NCI-H1092 (cell line): ENCODE measurements around the gene CD44.
"Not testable (repeated sequence)": the region's sequence is repeated elsewhere in the genome, so short reads cannot be mapped to it uniquely, and the experiment has no call there.

Source experiments
- DNase-seq: peaks from one replicate; lab custom pipeline; 2025; lab: John Stamatoyannopoulos, UW

Gene CD44

DNA sequence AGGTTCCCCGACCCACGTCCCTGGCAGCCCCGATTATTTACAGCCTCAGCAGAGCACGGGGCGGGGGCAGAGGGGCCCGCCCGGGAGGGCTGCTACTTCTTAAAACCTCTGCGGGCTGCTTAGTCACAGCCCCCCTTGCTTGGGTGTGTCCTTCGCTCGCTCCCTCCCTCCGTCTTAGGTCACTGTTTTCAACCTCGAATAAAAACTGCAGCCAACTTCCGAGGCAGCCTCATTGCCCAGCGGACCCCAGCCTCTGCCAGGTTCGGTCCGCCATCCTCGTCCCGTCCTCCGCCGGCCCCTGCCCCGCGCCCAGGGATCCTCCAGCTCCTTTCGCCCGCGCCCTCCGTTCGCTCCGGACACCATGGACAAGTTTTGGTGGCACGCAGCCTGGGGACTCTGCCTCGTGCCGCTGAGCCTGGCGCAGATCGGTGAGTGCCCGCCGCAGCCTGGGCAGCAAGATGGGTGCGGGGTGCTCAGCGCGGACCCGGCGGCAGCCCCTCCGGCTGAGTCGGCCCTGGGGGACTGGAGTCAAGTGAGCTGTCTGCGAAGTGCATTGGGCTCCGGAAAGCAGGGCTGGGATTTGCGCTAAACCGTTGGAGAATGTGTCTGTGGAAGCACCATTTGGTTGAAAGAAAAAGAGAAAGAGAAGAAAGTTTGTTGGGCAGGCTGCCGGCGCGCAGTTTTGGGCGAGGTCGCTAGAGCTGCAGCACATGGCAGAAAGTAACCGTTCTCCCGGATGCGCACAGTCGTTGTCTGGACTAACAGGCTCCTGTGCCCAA, at the start of gene CD44:
Gene CD44, plus strand, starts transcription at position 229 of the 779 bp plus-strand sequence. Its CDS starts 133 bp downstream, at position 362.
- no peak for DNase-seq

GRCh38 chr11:35089666-35090065, 49.3 kb upstream of the CD44 start:
- no peak for DNase-seq

DNA sequence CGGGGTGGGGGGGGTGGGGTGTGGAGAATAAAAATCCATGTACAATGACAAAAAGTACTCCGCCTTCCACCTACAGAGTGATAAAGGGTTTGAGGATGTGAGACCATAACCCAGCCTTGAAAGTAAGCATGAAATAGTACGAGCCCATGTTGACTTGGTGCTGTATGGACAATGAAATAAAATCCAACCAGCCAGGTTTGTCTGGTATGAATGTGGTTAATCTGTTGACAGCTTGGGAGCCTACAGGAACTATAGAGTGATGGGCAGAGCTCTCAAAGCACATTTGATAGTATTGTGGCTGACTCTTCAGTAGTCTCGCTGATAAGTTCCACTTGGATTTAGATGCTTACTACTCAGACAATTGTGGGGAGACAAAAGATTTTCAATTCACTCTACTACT, 48.8 kb upstream of the CD44 start:
- no peak for DNase-seq

DNA sequence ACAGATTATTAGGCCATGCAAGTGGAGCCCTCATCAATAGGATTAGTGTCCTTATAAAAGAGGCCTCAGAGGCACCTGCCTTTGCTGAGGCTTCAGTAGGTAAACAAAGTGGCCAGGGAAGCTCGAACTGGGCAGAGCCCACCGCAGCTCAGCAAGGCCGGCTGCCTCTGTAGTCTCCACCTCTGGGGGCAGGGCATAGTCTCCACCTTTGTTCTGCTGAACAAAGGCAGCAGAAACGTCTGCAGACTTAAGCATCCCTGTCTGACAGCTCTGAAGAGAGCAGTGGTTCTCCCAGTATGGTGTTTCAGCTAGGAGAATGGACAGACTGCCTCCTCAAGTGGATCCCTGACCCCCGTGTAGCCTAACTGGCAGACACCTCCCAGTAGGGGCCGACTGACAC, 48.0 kb upstream of the CD44 start:
- not testable (repeated sequence) for DNase-seq

DNA sequence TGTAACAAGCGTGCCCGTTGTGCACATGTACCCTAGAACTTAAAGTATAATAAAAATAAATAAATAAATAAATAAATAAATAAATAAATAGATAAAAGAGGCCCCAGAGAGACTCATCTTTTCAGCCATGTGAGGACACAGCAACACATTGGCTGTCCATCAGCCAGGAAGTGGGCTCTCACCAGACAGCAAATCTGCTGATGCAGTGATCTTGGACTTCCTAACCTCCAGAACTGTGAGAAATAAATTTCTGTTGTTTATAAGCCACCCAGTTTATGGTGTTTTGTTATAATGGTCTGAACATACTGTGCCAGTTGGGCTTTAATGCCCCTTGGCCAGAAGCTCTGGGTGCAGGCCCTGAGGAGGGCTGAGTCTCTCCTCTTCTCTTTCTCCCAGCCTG, 42.2 kb upstream of the CD44 start:
- DNase-seq: no peak

DNA sequence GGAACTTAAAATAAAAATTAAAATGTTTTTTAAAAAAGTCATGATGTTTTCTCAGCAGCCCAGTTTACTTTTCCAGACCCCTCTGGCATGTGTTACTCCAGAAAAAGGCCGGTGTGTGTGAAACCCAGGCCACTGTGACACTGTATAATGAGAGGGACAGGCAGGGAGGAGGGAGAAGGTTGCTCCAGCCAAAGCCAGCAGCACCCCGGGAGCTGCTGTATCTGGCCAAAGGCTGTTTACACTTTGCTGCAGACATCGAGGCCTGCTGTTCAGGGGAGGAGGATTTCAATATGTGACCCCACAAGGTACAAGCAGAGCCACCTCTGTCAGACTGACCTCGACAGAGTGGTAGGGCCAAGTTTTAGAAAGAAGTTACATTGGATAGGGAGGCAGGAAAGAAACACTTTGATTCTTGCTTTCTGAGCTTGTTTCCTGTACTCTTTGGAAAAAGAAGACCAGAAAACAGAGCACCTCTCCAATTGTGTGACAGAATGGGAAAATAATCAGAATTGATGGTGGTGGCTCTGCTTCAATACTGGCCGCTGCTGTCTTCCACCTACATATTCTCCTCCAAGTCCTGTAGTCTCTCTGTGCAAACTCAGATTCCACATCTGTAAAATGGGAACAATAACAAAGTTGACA, 41.0 kb upstream of the CD44 start:
- DNase-seq: no peak

GRCh38 chr11:35098855-35099254, 40.1 kb upstream of the CD44 start:
- DNase-seq: no peak

- DNase-seq: no peak
Observed at GRCh38 chr11:35099278-35100012, 39.5 kb upstream of the CD44 start.

- DNase-seq: no peak
Observed at GRCh38 chr11:35100013-35100383, 39.0 kb upstream of the CD44 start.

GRCh38 chr11:35101223-35101622, 37.7 kb upstream of the CD44 start:
- DNase-seq: no peak

GRCh38 chr11:35102267-35102666, 36.7 kb upstream of the CD44 start:
- DNase-seq: no peak

DNA sequence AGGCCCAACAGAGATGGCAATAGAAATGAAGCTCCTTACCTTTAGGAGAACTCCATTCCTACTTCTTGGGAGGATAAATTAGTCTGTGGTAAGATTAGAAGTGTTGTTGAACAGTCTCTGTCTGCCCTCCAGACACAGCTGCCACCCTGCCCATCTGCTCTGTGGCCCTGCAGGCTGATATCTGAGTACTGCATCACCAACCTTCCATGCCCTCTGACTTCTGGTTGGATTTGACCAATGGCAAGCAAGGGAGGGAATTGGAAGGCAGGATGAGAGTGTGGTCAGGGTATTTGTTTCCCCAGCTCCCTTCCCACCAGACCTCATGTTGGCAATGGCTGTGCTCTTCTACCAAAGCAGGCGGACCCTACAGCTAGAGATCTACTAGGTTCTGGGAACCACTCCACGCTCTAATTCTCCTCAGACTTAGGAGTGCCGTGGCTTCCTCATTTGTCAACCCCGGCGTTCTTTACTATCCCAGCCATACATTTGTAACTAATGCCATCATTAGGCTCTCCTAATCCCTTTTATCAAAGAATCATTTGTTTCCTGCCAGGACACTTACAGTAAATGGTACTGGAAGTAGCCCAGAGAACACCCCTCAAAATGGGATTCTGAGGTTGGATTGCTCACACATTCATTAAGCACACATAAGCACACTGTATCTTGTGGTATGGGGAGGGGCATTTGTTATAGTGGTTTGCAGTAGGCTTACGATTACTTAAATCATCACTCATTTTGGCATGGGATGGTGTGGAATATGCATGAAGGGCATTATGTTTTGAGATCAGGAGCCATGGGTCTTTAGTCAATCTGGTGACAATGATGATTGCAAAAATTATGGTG, 35.4 kb upstream of the CD44 start:
- no peak for DNase-seq

GRCh38 chr11:35104655-35105054, 34.3 kb upstream of the CD44 start:
- no peak for DNase-seq

DNA sequence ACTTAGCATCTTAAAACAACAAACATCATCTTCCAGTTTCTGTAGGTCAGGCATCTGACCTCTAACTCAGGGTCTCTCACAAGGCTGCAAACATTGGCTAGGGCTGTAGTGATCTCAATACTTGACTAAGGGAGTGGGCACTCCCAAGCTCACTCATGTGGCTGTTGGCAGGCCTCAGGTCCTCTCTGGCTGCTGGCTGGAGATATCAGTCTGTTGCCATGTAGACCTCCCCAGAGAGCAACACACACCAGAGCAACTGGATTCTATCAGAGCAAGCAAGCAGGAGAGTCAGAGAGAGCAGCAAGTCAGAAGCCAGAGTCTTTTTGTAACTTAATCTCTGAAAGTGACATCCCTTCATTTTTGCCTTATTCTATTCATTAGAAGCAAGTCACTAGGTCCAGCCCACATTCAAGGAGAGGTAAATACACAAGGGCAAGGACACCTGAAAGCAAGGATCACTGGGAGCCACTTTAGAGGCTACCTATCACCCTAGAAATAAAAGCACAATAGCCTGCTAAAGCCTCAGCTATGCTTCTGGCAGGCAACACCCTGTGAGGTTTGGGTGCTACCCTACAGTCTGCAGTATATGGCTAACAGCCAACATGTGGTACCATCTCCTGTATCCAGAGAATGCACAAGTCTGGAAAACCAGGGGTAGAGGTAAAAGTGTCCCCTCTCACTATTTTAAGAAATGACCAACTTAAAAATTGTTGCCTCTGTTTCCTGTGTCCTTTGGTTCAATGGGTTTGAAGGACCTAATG, 33.5 kb upstream of the CD44 start:
- DNase-seq: no peak

DNA sequence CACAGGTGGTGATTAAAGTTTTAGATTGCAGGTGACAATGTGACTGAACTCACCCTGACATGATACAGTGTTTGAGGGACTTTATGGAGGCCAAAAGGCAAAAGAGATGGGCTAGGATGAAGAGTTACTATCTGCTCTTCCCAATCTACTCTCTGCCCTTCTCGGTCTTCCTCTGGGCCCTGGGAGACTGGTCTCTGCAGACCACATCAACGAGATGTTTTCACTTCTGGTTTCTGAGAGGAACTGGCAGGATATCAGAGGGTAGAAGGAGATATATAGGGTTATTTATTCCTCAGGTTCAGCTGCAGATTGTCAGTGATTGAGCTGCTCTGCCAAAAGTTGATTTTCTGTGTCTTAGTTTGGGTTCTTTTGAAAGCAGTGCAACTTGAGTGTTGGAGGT, 32.4 kb upstream of the CD44 start:
- DNase-seq: no peak

DNA sequence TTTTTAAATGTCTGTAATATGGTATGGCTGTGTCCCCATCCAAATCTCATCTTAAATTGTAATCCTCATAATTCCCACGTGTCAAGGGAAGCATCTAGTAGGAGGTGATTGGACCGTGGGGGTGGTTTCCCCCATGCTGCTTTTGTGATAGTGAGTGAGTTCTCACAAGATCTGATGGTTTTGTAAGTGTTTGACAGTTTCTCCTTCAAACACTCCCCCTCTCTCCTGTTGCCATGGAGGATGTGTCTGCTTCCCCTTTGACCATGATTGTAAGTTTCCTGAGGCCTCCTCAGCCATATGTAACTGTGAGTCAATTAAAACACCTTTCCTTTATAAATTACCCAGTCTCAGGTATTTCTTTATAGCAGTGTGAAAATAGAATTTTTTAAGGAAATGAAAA, 31.1 kb upstream of the CD44 start:
- no peak for DNase-seq

DNA sequence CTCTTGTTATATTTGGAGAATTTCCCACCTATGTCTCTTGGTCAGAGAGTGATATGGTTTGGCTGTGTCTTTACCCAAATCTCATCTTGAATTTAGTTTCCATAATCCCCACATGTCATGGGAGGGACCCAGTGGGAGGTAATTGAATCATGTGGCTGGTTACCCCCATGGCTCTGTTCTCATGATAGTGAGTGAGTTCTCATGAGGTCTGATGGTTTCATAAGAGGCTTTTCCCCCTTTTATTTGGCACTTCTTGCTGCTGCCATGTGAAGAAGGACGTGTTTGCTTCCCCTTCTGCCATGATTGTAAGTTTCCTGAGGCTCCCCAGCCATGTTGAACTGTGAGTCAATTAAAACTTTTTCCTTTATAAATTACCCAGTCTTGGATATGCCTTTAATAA, 30.6 kb upstream of the CD44 start:
- not testable (repeated sequence) for DNase-seq

GRCh38 chr11:35109041-35109440, 29.9 kb upstream of the CD44 start:
- DNase-seq: no peak

DNA sequence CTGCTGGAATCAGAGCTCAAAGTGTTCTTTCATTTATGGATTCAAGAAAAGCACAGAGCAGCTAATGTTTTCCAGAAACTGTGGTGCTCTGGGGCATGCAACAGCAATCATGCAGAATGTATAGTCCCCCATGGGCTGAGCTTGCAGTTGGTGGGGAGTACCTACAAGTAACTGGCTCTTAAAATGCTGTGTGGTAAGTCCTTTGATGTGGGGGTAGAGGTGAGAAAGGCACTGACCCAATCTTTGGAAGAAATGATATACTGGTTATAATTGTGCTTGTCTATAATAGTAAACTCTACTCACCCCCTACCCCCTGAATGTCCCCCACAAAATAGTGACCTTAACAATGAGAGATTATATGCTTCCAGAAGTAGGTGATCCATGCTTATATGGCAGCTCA, 29.1 kb upstream of the CD44 start:
- no peak for DNase-seq

DNA sequence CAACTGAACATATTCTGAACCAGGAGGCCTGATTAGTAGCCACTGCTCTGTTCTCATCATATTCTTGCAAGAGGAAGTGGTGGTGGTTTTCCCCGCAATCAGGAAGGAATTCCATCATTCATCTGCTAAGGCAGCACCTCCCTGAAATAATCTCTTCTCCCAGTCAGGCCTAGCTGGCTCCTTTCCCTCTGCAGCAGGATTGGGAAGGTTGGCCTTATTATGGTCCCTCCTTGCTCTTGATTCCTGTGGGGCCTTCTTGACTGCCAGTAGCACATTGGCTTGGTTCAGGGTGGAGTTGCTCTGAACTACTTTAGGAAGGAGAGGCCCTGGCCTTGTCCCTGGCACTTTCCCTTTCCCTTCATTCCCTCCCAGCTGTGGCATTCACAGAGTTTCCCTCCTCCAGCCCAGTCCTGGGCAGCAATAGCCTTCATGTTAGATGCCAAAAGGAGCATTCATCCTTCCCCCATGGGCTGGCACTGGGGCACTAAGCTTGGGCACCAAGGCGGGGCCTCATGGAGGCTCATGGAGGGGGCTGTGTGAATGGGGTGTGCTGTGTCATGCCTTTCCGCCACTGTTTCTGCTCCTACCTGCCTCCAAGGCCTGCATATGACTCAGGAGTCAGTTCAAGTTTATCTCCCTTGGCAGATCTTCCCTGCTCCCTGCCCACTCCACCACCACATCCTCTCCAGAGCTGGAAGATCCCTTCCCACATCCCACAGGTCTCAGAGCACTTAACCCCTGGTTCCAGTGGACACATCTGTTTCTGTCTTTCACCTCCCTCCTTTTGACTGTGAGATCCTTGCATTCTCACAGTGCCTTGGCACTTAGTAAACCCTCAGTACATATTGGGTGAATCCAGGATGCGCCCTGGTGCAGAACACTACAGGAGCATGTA, 27.6 kb upstream of the CD44 start:
- DNase-seq: no peak
